Heart left ventricle (tissue), 16 donors: ENCODE results near the gene TTLL12. TPM values are rescaled to one million over a fixed set of nuclear protein-coding genes. Genes with fewer than 3 reads are reported as not detected.

Source experiments
- ATAC-seq, 4 donors: fragments of 200-7000 bp; cut with Tn5 transposase; one replicate each; pipeline ENCODE4 v1.9.1; 2020 to 2022; ENCODE audit warnings: moderate library complexity in 4 of 4, mild to moderate bottlenecking in 3 of 4, moderate number of reproducible peaks in 1 of 4
- DNase-seq, 5 donors: peaks; one replicate each; pipeline ENCODE4 v3.0.0-alpha.2; 2020
- H3K27ac ChIP-seq, 12 donors: fragments of 200-600 bp; sonication (generic) in 4 of 12; one replicate each; pipeline versions ENCODE4 v1.5.0 to v1.8.0; 2016 to 2022; ENCODE audit warnings: mild to moderate bottlenecking in 2 of 12
- H3K27me3 ChIP-seq, 9 donors: fragments of 200-600 bp; sonication (generic) in 2 of 9; one replicate each; pipeline versions ENCODE4 v1.5.1 to v1.8.0; 2016 to 2022; ENCODE audit warnings: mild to moderate bottlenecking in 3 of 9
- H3K36me3 ChIP-seq, 9 donors: fragments of 200-600 bp; sonication (generic) in 2 of 9; one replicate each; pipeline versions ENCODE4 v1.5.0 to v1.8.0; 2018 to 2022; ENCODE audit warnings: mild to moderate bottlenecking in 2 of 9
- H3K4me1 ChIP-seq, 12 donors: fragments of 200-600 bp; sonication (generic) in 4 of 12; one replicate each; pipeline versions ENCODE4 v1.5.0 to v1.8.0; 2016 to 2022; ENCODE audit warnings: mild to moderate bottlenecking in 3 of 12
- H3K4me3 ChIP-seq, 12 donors: fragments of 200-600 bp; sonication (generic) in 4 of 12; one replicate each; pipeline versions ENCODE4 v1.5.0 to v1.8.0; 2017 to 2022; ENCODE audit warnings: mild to moderate bottlenecking in 9 of 12, moderate library complexity in 4 of 12
- H3K9me3 ChIP-seq, 12 donors: fragments of 200-600 bp; sonication (generic) in 4 of 12; one replicate each; pipeline versions ENCODE4 v1.5.0 to v1.8.0; 2016 to 2022; ENCODE audit warnings: mild to moderate bottlenecking in 1 of 12
- POLR2A ChIP-seq, 2 donors: fragments of 450-650 bp; IDR thresholded peaks; one replicate each; pipeline ENCODE4 v1.6.1; 2017; ENCODE audit warnings: antibody characterized with exemption in 2 of 2, mild to moderate bottlenecking in 2 of 2, moderate library complexity in 2 of 2
- WGBS, 4 donors: extraction: QIAGEN DNeasy Blood & Tissue Kit in 2 of 4; methylation state at CpG; one replicate each; pipeline versions ENCODE4 v1.1.5 to v1.1.7; 2013 to 2018; 5-methylcytosine and 5-hydroxymethylcytosine counted together
- intact Hi-C, 10 donors: fragments of 100-400 bp; cut with DNase I; formaldehyde crosslinking; loops; one replicate each; pipeline versions ENCODE4 v1.11.1 to v1.14.2; 2022
- polyA plus RNA-seq, 2 donors: library from polyadenylated mRNA; stranded (reverse); fragments of 200-250 nt; gene quantifications; one replicate each; pipeline ENCODE4 v1.2.3, GENCODE V29; 2013
- total RNA-seq, 9 donors: library from RNA; depleted of rRNA in 2 of 9; stranded (reverse); fragments of >200 nt in 2 of 9; fragmentation: NEBNext Ultra II Directional in 3 of 9; extraction: Animal tissue kit (Norgen Biotek cat#: 25700) in 3 of 9; gene quantifications; one replicate each; pipeline versions ENCODE4 v1.1.0 to v1.2.4, GENCODE V29; 2016 to 2023
- TF ChIP-seq, protein P1 (sequence below), 12 donors: fragments of 200-600 bp; sonication (generic) in 4 of 12; IDR thresholded peaks; one replicate each; pipeline versions ENCODE4 v1.5.0 to v1.8.0; 2018 to 2022; ENCODE audit warnings: antibody characterized with exemption in 12 of 12, mild to moderate bottlenecking in 5 of 12
- donor health status: ischemic (EF 13 %, LVEDD 7.1; RV severe dilation, severe dysfunction).
- donor health status: healthy with polysubstance abuse.
- donor health status: DM: no; HTN: yes; CAD: no.
- donor health status: DM: no; HTN: no; CAD: no.
- donor health status: ischemic (EF 25% LVEDD 6.9; RV normal size, moderate dysfunction).
- donor health status: ischemic (EF 25% LVEDD 5.7; RV mildly dilated, moderate dysfunction).
- donor health status: healthy.
- donor health status: DM: yes; HTN: yes; CAD: no.
- donor health status: ischemic (EF 35%, LVEDD 5.7; RV mildly dilated, moderate dysfunction).
- donor health status: nonischemic (EF 11% LVEDD 7.7; RV severe dilation, severe dysfunction).
- donor health status: DM: yes; HTN: yes; CAD: no.
- donor health status: PGD.
- donor health status: ischemic (EF 29% LVEDD 5.4; RV normal size, mild dysfunction).
- donor health status: nonischemic (EF 23%, LVEDD 6.1; RV moderate dilation, normal function).

Gene TTLL12
- total and polyA plus RNA-seq, 11 donors = 8.0 to 29.0 (median 11.9) TPM

DNA sequence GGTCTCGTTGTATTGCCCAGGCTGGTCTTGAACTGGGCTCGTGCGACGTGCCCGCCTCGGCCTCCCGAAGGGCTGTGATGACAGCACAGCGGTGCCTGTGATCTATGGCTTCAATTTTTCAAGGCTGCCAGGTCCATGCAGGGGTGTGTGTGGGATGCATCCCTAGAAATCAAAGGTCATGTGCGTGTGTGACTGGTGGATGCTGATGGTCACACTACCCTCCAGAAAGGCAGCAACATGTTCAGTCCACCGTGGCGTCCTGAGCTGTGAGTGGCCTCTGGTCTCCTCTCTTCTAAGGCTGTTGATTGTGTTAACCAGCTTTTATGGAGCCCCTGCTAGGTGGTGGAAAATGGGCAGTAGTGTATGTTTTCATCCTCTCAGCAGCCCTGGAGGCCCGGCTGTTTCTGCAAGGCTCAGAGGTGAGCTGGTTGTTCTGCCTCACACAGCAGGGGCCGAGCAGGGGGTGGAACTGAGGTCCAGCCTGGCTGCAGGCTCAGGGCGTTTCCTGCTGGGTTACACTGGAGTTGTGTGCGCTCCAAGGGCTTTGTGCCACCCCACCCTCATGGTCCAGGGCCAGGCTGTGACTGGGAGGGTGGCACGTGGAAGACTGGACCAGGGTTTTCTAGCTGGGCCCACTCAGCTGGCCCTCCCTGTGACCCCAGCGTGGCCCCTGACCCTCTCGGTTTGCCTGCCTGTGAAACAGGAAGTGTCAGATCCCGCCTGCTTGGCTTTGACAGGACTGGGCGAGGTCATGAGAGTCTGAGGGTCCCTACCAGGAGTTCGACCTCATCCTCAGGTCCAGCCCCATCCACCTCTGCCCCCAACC lies 68.7 kb downstream of the TTLL12 start:
- H3K36me3 ChIP-seq = no peaks in the 10 kb centered on the region
- no peak for TF ChIP-seq POLR2A (IDR thresholded peaks at IDR 0.05)
- H3K4me1 ChIP-seq = peaks cover 0 to 14% (median 0%) of the 10 kb centered on the region in 12 donors
- H3K4me3 ChIP-seq = no peak overlapping the region
- H3K27ac ChIP-seq = no peak overlapping the region
- H3K27me3 ChIP-seq = peaks cover 0 to 11% (median 1%) of the 10 kb centered on the region in 9 donors
- no peaks in the 10 kb centered on the region for H3K9me3 ChIP-seq
- 79 to 86% (median 84%) methylated on average over 14 to 21 of the region's 21 CpGs for WGBS, 4 donors
- ATAC-seq (peak in 2 of 4 donors; percentile 19 to 28), DNase-seq (no peak)
- intact Hi-C loops = no loop called here

DNA sequence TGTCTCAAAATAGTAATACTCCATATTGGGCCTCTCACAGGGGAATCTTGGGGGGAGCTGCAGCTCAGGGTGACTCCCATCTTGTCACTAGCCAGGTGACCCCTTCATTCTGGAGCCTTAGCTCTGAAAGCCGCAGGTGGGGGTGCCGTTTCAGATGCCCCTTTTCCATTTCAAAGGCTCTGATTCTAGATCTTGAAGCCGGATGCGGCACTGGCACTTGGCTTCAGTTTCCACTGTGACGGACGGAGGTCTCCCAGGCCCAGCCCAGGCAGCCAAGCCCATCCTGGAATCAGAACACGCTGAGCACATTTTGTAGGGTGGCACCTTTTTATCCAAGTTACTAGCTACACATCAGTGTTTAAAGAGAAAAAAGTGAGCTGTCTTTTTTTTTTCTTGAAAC lies 70.0 kb downstream of the TTLL12 start:
- intact Hi-C loops = no loop called here
- no peaks in the 10 kb centered on the region for H3K9me3 ChIP-seq
- H3K27me3 ChIP-seq = peaks cover 0 to 24% (median 8%) of the 10 kb centered on the region in 9 donors
- H3K4me1 ChIP-seq = peaks cover 0 to 9% (median 0%) of the 10 kb centered on the region in 12 donors
- no peak overlapping the region for H3K4me3 ChIP-seq
- H3K27ac ChIP-seq = no peak overlapping the region
- H3K36me3 ChIP-seq = no peaks in the 10 kb centered on the region
- DNase-seq = no peak
- 89 to 95% (median 92%) methylated on average over 7 of the region's 7 CpGs for WGBS, 4 donors
- TF ChIP-seq, protein P1, sequence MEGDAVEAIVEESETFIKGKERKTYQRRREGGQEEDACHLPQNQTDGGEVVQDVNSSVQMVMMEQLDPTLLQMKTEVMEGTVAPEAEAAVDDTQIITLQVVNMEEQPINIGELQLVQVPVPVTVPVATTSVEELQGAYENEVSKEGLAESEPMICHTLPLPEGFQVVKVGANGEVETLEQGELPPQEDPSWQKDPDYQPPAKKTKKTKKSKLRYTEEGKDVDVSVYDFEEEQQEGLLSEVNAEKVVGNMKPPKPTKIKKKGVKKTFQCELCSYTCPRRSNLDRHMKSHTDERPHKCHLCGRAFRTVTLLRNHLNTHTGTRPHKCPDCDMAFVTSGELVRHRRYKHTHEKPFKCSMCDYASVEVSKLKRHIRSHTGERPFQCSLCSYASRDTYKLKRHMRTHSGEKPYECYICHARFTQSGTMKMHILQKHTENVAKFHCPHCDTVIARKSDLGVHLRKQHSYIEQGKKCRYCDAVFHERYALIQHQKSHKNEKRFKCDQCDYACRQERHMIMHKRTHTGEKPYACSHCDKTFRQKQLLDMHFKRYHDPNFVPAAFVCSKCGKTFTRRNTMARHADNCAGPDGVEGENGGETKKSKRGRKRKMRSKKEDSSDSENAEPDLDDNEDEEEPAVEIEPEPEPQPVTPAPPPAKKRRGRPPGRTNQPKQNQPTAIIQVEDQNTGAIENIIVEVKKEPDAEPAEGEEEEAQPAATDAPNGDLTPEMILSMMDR (IDR thresholded peaks at IDR 0.05) = no peak
- no peak for TF ChIP-seq POLR2A (IDR thresholded peaks at IDR 0.05)
- no peak for ATAC-seq

Other genes with a start within 250 kb of the TTLL12 start
- gene PACSIN2, start 172.0 kb downstream of the TTLL12 start, total RNA-seq = 10 to 100 TPM; 42.5 to 87.1 (median 59.3) TPM
- 10 to 100 TPM; 26.5 to 60.4 TPM for gene PACSIN2, start 172.0 kb downstream of the TTLL12 start, polyA plus RNA-seq
- 10 to 100 TPM in 4 of 9 donors, 1 to 10 TPM in 5; 4.4 to 13.2 (median 8.4) TPM for gene TTLL1, start 97.7 kb downstream of the TTLL12 start, total RNA-seq
- 1 to 10 TPM; 4.7 to 5.2 TPM for gene TTLL1, start 97.7 kb downstream of the TTLL12 start, polyA plus RNA-seq
- under 1 TPM in 2 of 9 donors, not detected in 7; 0.23 to 0.88 TPM for gene BIK, start 76.4 kb downstream of the TTLL12 start, total RNA-seq
- gene BIK, start 76.4 kb downstream of the TTLL12 start, polyA plus RNA-seq = under 1 TPM; 0.28 to 0.65 TPM
- gene MCAT, start 43.7 kb downstream of the TTLL12 start, total RNA-seq = 10 to 100 TPM; 13.4 to 31.1 (median 15.7) TPM
- 10 to 100 TPM; 13.4 to 32.6 TPM for gene MCAT, start 43.7 kb downstream of the TTLL12 start, polyA plus RNA-seq
- gene TSPO, start 35.6 kb downstream of the TTLL12 start, total RNA-seq = 100 to 1,000 TPM in 7 of 9 donors, 10 to 100 TPM in 2; 69.0 to 335 (median 112) TPM
- 100 to 1,000 TPM; 218 TPM for gene TSPO, start 35.6 kb downstream of the TTLL12 start, polyA plus RNA-seq
- under 1 TPM in 8 of 9 donors, not detected in 1; 0.06 to 0.40 (median 0.31) TPM for gene SCUBE1, start 156.2 kb upstream of the TTLL12 start, total RNA-seq
- gene SCUBE1, start 156.2 kb upstream of the TTLL12 start, polyA plus RNA-seq = under 1 TPM; 0.04 to 0.06 TPM
- under 1 TPM in 1 of 9 donors, not detected in 8; 0.12 TPM for gene MPPED1, start 224.9 kb upstream of the TTLL12 start, total RNA-seq
- not detected for gene MPPED1, start 224.9 kb upstream of the TTLL12 start, polyA plus RNA-seq